Right lobe of liver (tissue), 4 donors: ENCODE measurements around the gene KLF12.
A peak's percentile ranks its signal among the peaks of the same experiment; 100 is the strongest.

ENCODE experiments used
- CTCF ChIP-seq, 4 donors: fragments of 200-600 bp in 3 of 4; fragments of 450-650 bp in 1 of 4; IDR thresholded peaks; one replicate each; pipeline versions ENCODE4 v1.5.1 to v1.8.0; 2016 to 2022; ENCODE audit warnings: antibody characterized with exemption in 4 of 4, mild to moderate bottlenecking in 2 of 4
- POLR2A ChIP-seq: fragments of 450-650 bp; IDR thresholded peaks from one replicate; pipeline ENCODE4 v1.6.1; 2017; ENCODE audit warnings: antibody characterized with exemption, mild to moderate bottlenecking
- donor health status: DM: no; HTN: no; CAD: no.
- donor health status: DM: no; HTN: no; CAD: no.
- donor health status: DM: no; HTN: yes; CAD: no.

DNA sequence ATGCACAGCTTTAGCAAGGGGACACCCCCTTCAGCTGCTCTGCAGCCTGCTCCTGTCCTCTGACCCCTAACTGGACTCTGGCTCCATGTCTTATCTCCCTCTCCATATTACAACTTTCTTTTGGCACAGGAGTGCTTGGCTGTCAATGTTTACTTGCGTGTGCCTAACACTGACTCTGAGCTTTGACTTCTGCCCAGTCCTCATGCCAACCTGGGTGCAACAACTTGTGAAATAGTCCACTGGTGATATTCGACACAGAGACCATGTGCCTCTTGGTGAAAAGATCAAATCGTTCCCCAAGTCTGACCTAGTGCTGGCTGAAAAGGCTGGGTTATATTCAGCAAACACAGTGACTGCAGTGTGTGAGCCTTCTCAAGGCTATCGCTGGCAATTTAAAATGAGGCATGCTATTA, 34.1 kb upstream of the KLF12 start:
- TF ChIP-seq CTCF (IDR thresholded peaks at IDR 0.05), result no peak
- peak; percentile 37 for TF ChIP-seq POLR2A
